ENCODE results near the gene GFOD1.

The GFOD1 gene

GRCh38 chr6:13485303-13485702 is 2.1 kb downstream of the GFOD1 start:
- no peak overlapping the region for H3K4ac ChIP-seq (ENCODE audit: low read length)
- WGBS, 2 donors (ENCODE audit: extremely low coverage in 2 of 2, insufficient read length in 2 of 2, insufficient replicate concordance in 1 of 2): no CpG with 5 or more reads among the region's 4 CpGs
- no peak overlapping the region for H2BK120ac ChIP-seq (ENCODE audit: low read depth, low read length)
- no peak overlapping the region for H3K23ac ChIP-seq (ENCODE audit: low read depth, low read length, poor library complexity)
- no peak overlapping the region for H3K27ac ChIP-seq (replicated peaks; ENCODE audit: low read length)
- H2AFZ ChIP-seq (ENCODE audit: low read length): peak overlapping the region; percentile 98
- no peaks in the 10 kb centered on the region for H3K36me3 ChIP-seq (replicated peaks in 1 of 2; ENCODE audit: control insufficient read depth in 2 of 2, insufficient read depth in 2 of 2, low read length in 2 of 2)
- peak overlapping the region; percentile 100 for H3K4me2 ChIP-seq (ENCODE audit: insufficient read depth, low read length, poor library complexity, severe bottlenecking)
- no peak overlapping the region for H2BK5ac ChIP-seq (ENCODE audit: low read length)
- no peak for DNase-seq (ENCODE audit: low spot score)
- peaks cover 2% of the 10 kb centered on the region for H3K79me1 ChIP-seq (ENCODE audit: low read depth, low read length)
- H3K27me3 ChIP-seq (ENCODE audit: control insufficient read depth in 3 of 3, insufficient read depth in 3 of 3, low read depth in 1 of 3, low read length in 3 of 3): peaks cover 2 to 20% (median 19%) of the 10 kb centered on the region in 3 experiments
- no peak overlapping the region for H3K9ac ChIP-seq (ENCODE audit: low read depth, low read length, poor library complexity)
- H2BK15ac ChIP-seq (ENCODE audit: low read length): no peak overlapping the region
- no peak overlapping the region for H3K14ac ChIP-seq (ENCODE audit: low read length)
- H3K4me3 ChIP-seq (ENCODE audit: low read length in 2 of 2): peak overlapping the region; percentile 60 to 81
- no peak overlapping the region for H2AK5ac ChIP-seq (ENCODE audit: low read depth, low read length)
- no peak overlapping the region for H4K91ac ChIP-seq (ENCODE audit: low read depth, low read length, poor library complexity)
- no peak overlapping the region for H4K8ac ChIP-seq (ENCODE audit: low read depth, low read length)
- H3K18ac ChIP-seq (ENCODE audit: low read length): no peak overlapping the region
- H2BK12ac ChIP-seq (ENCODE audit: low read length): no peak overlapping the region
- H3K9me3 ChIP-seq (replicated peaks in 1 of 2; ENCODE audit: control insufficient read depth in 2 of 2, insufficient read depth in 1 of 2, low read depth in 1 of 2, low read length in 2 of 2): peaks cover 0 to 2% of the 10 kb centered on the region in 2 donors
- H3K4me1 ChIP-seq (ENCODE audit: control insufficient read depth in 2 of 2, insufficient read depth in 1 of 2, low read depth in 1 of 2, low read length in 2 of 2): peaks cover 7 to 8% of the 10 kb centered on the region in 2 donors

- DNase-seq (ENCODE audit: low spot score): no peak
- Histone ChIP-seq H3K4me3 (ENCODE audit: low read length in 2 of 2) (no peak overlapping the region), H3K9ac (ENCODE audit: low read depth, low read length, poor library complexity) (no peak overlapping the region)
Measured at GRCh38 chr6:13484827-13485226, 2.6 kb downstream of the GFOD1 start.

GRCh38 chr6:13484138-13484708 is 3.2 kb downstream of the GFOD1 start:
- Histone ChIP-seq H3K4me1 (ENCODE audit: control insufficient read depth in 2 of 2, insufficient read depth in 1 of 2, low read depth in 1 of 2, low read length in 2 of 2) (peaks cover 7 to 8% of the 10 kb centered on the region in 2 donors), H3K36me3 (replicated peaks in 1 of 2; ENCODE audit: control insufficient read depth in 2 of 2, insufficient read depth in 2 of 2, low read length in 2 of 2) (no peaks in the 10 kb centered on the region), H2AK5ac (ENCODE audit: low read depth, low read length) (no peak overlapping the region), H3K4me2 (ENCODE audit: insufficient read depth, low read length, poor library complexity, severe bottlenecking) (no peak overlapping the region), H2BK12ac (ENCODE audit: low read length) (no peak overlapping the region), H2AFZ (ENCODE audit: low read length) (no peak overlapping the region), H3K23ac (ENCODE audit: low read depth, low read length, poor library complexity) (no peak overlapping the region), H2BK5ac (ENCODE audit: low read length) (no peak overlapping the region), H3K79me1 (ENCODE audit: low read depth, low read length) (peaks cover 2% of the 10 kb centered on the region), H3K4me3 (ENCODE audit: low read length in 2 of 2) (no peak overlapping the region), H3K27ac (replicated peaks; ENCODE audit: low read length) (no peak overlapping the region), H3K4ac (ENCODE audit: low read length) (no peak overlapping the region), H4K91ac (ENCODE audit: low read depth, low read length, poor library complexity) (no peak overlapping the region), H3K9me3 (replicated peaks in 1 of 2; ENCODE audit: control insufficient read depth in 2 of 2, insufficient read depth in 1 of 2, low read depth in 1 of 2, low read length in 2 of 2) (peaks cover 0 to 2% of the 10 kb centered on the region in 2 donors), H3K18ac (ENCODE audit: low read length) (no peak overlapping the region), H3K27me3 (ENCODE audit: control insufficient read depth in 3 of 3, insufficient read depth in 3 of 3, low read depth in 1 of 3, low read length in 3 of 3) (peaks cover 2 to 20% (median 15%) of the 10 kb centered on the region in 3 experiments), H3K14ac (ENCODE audit: low read length) (no peak overlapping the region), H4K8ac (ENCODE audit: low read depth, low read length) (no peak overlapping the region), H2BK15ac (ENCODE audit: low read length) (no peak overlapping the region), H3K9ac (ENCODE audit: low read depth, low read length, poor library complexity) (no peak overlapping the region), H2BK120ac (ENCODE audit: low read depth, low read length) (no peak overlapping the region)
- WGBS, 2 donors (ENCODE audit: extremely low coverage in 2 of 2, insufficient read length in 2 of 2, insufficient replicate concordance in 1 of 2): no CpG with 5 or more reads among the region's 6 CpGs
- no peak for DNase-seq (ENCODE audit: low spot score)

More at GRCh38 chr6:13484827-13485226, 2.6 kb downstream of the GFOD1 start:
- Histone ChIP-seq H2BK120ac (ENCODE audit: low read depth, low read length) (no peak overlapping the region), H3K27ac (replicated peaks; ENCODE audit: low read length) (no peak overlapping the region), H3K4me1 (ENCODE audit: control insufficient read depth in 2 of 2, insufficient read depth in 1 of 2, low read depth in 1 of 2, low read length in 2 of 2) (peaks cover 7 to 8% of the 10 kb centered on the region in 2 donors), H3K79me1 (ENCODE audit: low read depth, low read length) (peaks cover 2% of the 10 kb centered on the region), H2AFZ (ENCODE audit: low read length) (peak overlapping the region; percentile 98), H4K8ac (ENCODE audit: low read depth, low read length) (no peak overlapping the region), H2AK5ac (ENCODE audit: low read depth, low read length) (no peak overlapping the region), H3K4me2 (ENCODE audit: insufficient read depth, low read length, poor library complexity, severe bottlenecking) (no peak overlapping the region), H3K27me3 (ENCODE audit: control insufficient read depth in 3 of 3, insufficient read depth in 3 of 3, low read depth in 1 of 3, low read length in 3 of 3) (peaks cover 2 to 20% (median 16%) of the 10 kb centered on the region in 3 experiments), H2BK5ac (ENCODE audit: low read length) (no peak overlapping the region), H2BK12ac (ENCODE audit: low read length) (no peak overlapping the region), H3K23ac (ENCODE audit: low read depth, low read length, poor library complexity) (no peak overlapping the region), H3K36me3 (replicated peaks in 1 of 2; ENCODE audit: control insufficient read depth in 2 of 2, insufficient read depth in 2 of 2, low read length in 2 of 2) (no peaks in the 10 kb centered on the region), H3K18ac (ENCODE audit: low read length) (no peak overlapping the region), H3K9me3 (replicated peaks in 1 of 2; ENCODE audit: control insufficient read depth in 2 of 2, insufficient read depth in 1 of 2, low read depth in 1 of 2, low read length in 2 of 2) (peaks cover 0 to 2% of the 10 kb centered on the region in 2 donors), H3K4ac (ENCODE audit: low read length) (no peak overlapping the region), H2BK15ac (ENCODE audit: low read length) (no peak overlapping the region), H3K14ac (ENCODE audit: low read length) (no peak overlapping the region), H4K91ac (ENCODE audit: low read depth, low read length, poor library complexity) (no peak overlapping the region)
- WGBS, 2 donors (ENCODE audit: extremely low coverage in 2 of 2, insufficient read length in 2 of 2, insufficient replicate concordance in 1 of 2): no CpG with 5 or more reads among the region's 3 CpGs

GRCh38 chr6:13480631-13481501 is 6.5 kb downstream of the GFOD1 start:
- H2BK120ac ChIP-seq (ENCODE audit: low read depth, low read length): no peak overlapping the region
- H2AK5ac ChIP-seq (ENCODE audit: low read depth, low read length): no peak overlapping the region

More at GRCh38 chr6:13480631-13481501, 6.5 kb downstream of the GFOD1 start:
- H2BK12ac ChIP-seq (ENCODE audit: low read length): no peak overlapping the region
- no CpG with 5 or more reads among the region's 6 CpGs for WGBS, 2 donors (ENCODE audit: extremely low coverage in 2 of 2, insufficient read length in 2 of 2, insufficient replicate concordance in 1 of 2)
- H3K14ac ChIP-seq (ENCODE audit: low read length): no peak overlapping the region
- H3K4me1 ChIP-seq (ENCODE audit: control insufficient read depth in 2 of 2, insufficient read depth in 1 of 2, low read depth in 1 of 2, low read length in 2 of 2): peaks cover 2 to 3% of the 10 kb centered on the region in 2 donors
- no peak overlapping the region for H2BK5ac ChIP-seq (ENCODE audit: low read length)
- no peak overlapping the region for H3K27ac ChIP-seq (replicated peaks; ENCODE audit: low read length)
- no peak overlapping the region for H2BK15ac ChIP-seq (ENCODE audit: low read length)
- no peak overlapping the region for H3K18ac ChIP-seq (ENCODE audit: low read length)
- H3K27me3 ChIP-seq (ENCODE audit: control insufficient read depth in 3 of 3, insufficient read depth in 3 of 3, low read depth in 1 of 3, low read length in 3 of 3): peaks cover 0 to 6% (median 6%) of the 10 kb centered on the region in 3 experiments
- H3K79me1 ChIP-seq (ENCODE audit: low read depth, low read length): peaks cover 2% of the 10 kb centered on the region
- no peak overlapping the region for H3K23ac ChIP-seq (ENCODE audit: low read depth, low read length, poor library complexity)
- H3K9ac ChIP-seq (ENCODE audit: low read depth, low read length, poor library complexity): no peak overlapping the region
- no peak overlapping the region for H4K91ac ChIP-seq (ENCODE audit: low read depth, low read length, poor library complexity)
- no peak overlapping the region for H3K4ac ChIP-seq (ENCODE audit: low read length)
- H3K4me2 ChIP-seq (ENCODE audit: insufficient read depth, low read length, poor library complexity, severe bottlenecking): no peak overlapping the region
- H3K4me3 ChIP-seq (ENCODE audit: low read length in 2 of 2): no peak overlapping the region
- H4K8ac ChIP-seq (ENCODE audit: low read depth, low read length): no peak overlapping the region
- DNase-seq (ENCODE audit: low spot score): no peak
- no peak overlapping the region for H2AFZ ChIP-seq (ENCODE audit: low read length)
- no peaks in the 10 kb centered on the region for H3K9me3 ChIP-seq (replicated peaks in 1 of 2; ENCODE audit: control insufficient read depth in 2 of 2, insufficient read depth in 1 of 2, low read depth in 1 of 2, low read length in 2 of 2)
- no peaks in the 10 kb centered on the region for H3K36me3 ChIP-seq (replicated peaks in 1 of 2; ENCODE audit: control insufficient read depth in 2 of 2, insufficient read depth in 2 of 2, low read length in 2 of 2)

All from neuronal stem cell (in vitro differentiated cells).